H1 (cell line): Measurements from ENCODE around the gene TFAP2B. TPM values are rescaled to one million over a fixed set of nuclear protein-coding genes. Genes with fewer than 3 reads are reported as not detected.

ENCODE experiments used
- CTCF ChIA-PET: fragments of 300-600 bp; sonication (Branson Sonifier 250); formaldehyde crosslinking; loops from one replicate; lab custom pipeline; 2021; ENCODE audit not compliant: partially characterized antibody; lab: Charles Lee
- POLR2A ChIA-PET: fragments of 300-600 bp; sonication (Branson Sonifier 250); formaldehyde crosslinking; loops from one replicate; lab custom pipeline; 2021; ENCODE audit warnings: inconsistent platforms; ENCODE audit not compliant: partially characterized antibody; lab: Charles Lee
- DNase-seq, 2 experiments: peaks; one replicate each; pipeline versions ENCODE4 v3.0.0 to v3.0.0-alpha.2; 2010 to 2022; ENCODE audit warnings: low spot score in 2 of 2, low read depth in 1 of 2, mixed read lengths in 1 of 2
- FAIRE-seq: peaks from 2 replicates; lab custom pipeline; 2011; peaks lifted over from hg19 to GRCh38; lab: Jason Lieb, UNC
- H2AFZ ChIP-seq: 2 replicates; pipeline ENCODE4 v1.8.1; 2012; ENCODE audit warnings: low read length, inconsistent platforms
- H2AK5ac ChIP-seq: 2 replicates; pipeline ENCODE4 v1.6.1; 2013; ENCODE audit warnings: low read depth, low read length
- H2BK120ac ChIP-seq: replicated peaks from 2 replicates; pipeline ENCODE3; 2013; ENCODE audit warnings: low read depth, low read length, inconsistent platforms
- H2BK12ac ChIP-seq: 2 replicates; pipeline ENCODE4 v1.6.1; 2013; ENCODE audit warnings: low read depth, low read length
- H2BK15ac ChIP-seq: 2 replicates; pipeline ENCODE4 v1.6.1; 2013; ENCODE audit warnings: low read length
- H2BK20ac ChIP-seq: 2 replicates; pipeline ENCODE4 v1.6.1; 2013; ENCODE audit warnings: low read length
- H2BK5ac ChIP-seq: 2 replicates; pipeline ENCODE4 v1.6.1; 2013; ENCODE audit warnings: low read depth, low read length
- H3K14ac ChIP-seq: 2 replicates; pipeline ENCODE4 v1.6.1; 2013; ENCODE audit warnings: inconsistent platforms; ENCODE audit not compliant: insufficient read length
- H3K18ac ChIP-seq: 2 replicates; pipeline ENCODE4 v1.6.1; 2013; ENCODE audit warnings: low read length; ENCODE audit errors: extremely low read depth
- H3K23ac ChIP-seq: 2 replicates; pipeline ENCODE4 v1.6.1; 2013; ENCODE audit warnings: inconsistent platforms; ENCODE audit not compliant: insufficient read length
- H3K23me2 ChIP-seq: 2 replicates; pipeline ENCODE4 v1.6.1; 2013; ENCODE audit warnings: low read depth, low read length
- H3K27ac ChIP-seq: 2 replicates; pipeline ENCODE4 v1.6.1; 2011; ENCODE audit warnings: low read depth, low read length, inconsistent platforms
- H3K27me3 ChIP-seq, 4 experiments: replicated peaks in 1 of 4; 1 replicate in 1 of 4; 2 replicates in 3 of 4; pipeline versions ENCODE4 v1.6.1 to v1.8.1; 2011 to 2013; ENCODE audit warnings: low read length in 3 of 4, mild to moderate bottlenecking in 3 of 4, inconsistent platforms in 2 of 4, mixed read lengths in 2 of 4, moderate library complexity in 1 of 4; ENCODE audit not compliant: control insufficient read depth in 3 of 4, insufficient read depth in 3 of 4; ENCODE audit errors: extremely low read depth in 1 of 4
- H3K36me3 ChIP-seq, 4 experiments: 2 replicates each; pipeline versions ENCODE4 v1.6.1 to v1.8.1; 2011 to 2013; ENCODE audit warnings: mild to moderate bottlenecking in 4 of 4, low read length in 3 of 4, moderate library complexity in 2 of 4, control low read depth in 1 of 4, inconsistent platforms in 1 of 4; ENCODE audit not compliant: insufficient read depth in 4 of 4, control insufficient read depth in 2 of 4
- H3K4ac ChIP-seq: replicated peaks from 2 replicates; pipeline ENCODE3; 2013; ENCODE audit warnings: low read length, low read depth, mixed read lengths, inconsistent platforms; ENCODE audit not compliant: insufficient read length
- H3K4me1 ChIP-seq, 4 experiments: replicated peaks in 1 of 4; 1 replicate in 1 of 4; 2 replicates in 3 of 4; pipeline versions ENCODE4 v1.6.1 to v1.8.1; 2011 to 2013; ENCODE audit warnings: low read length in 3 of 4, inconsistent platforms in 2 of 4, mixed read lengths in 1 of 4; ENCODE audit not compliant: insufficient read depth in 4 of 4, control insufficient read depth in 3 of 4
- H3K4me2 ChIP-seq, 2 experiments: 2 replicates each; pipeline versions ENCODE4 v1.6.1 to v1.8.1; 2011 to 2013; ENCODE audit warnings: low read depth in 2 of 2, low read length in 2 of 2, control low read depth in 1 of 2, inconsistent platforms in 1 of 2, mild to moderate bottlenecking in 1 of 2; ENCODE audit not compliant: insufficient read depth in 1 of 2
- H3K4me3 ChIP-seq, 4 experiments: fragments of 200-600, 300-600 bp in 1 of 4; sonication (generic), shearing (Covaris generic), sonication (Bioruptor Twin) in 1 of 4; 2 replicates each; pipeline versions ENCODE4 v1.5.1 to v1.8.1; 2011 to 2016; ENCODE audit warnings: low read length in 4 of 4, low read depth in 3 of 4, control low read depth in 2 of 4, inconsistent platforms in 2 of 4, mild to moderate bottlenecking in 2 of 4, mixed read lengths in 1 of 4, moderate library complexity in 1 of 4; ENCODE audit not compliant: insufficient read depth in 2 of 4; ENCODE audit errors: extremely low read depth in 1 of 4
- H3K56ac ChIP-seq: replicated peaks from 2 replicates; pipeline ENCODE3; 2013; ENCODE audit warnings: low read depth, mild to moderate bottlenecking, mixed read lengths, low read length, inconsistent platforms; ENCODE audit not compliant: insufficient read length
- H3K79me1 ChIP-seq: 2 replicates; pipeline ENCODE4 v1.6.1; 2013; ENCODE audit warnings: low read depth, low read length, control low read depth
- H3K79me2 ChIP-seq, 2 experiments: 2 replicates each; pipeline versions ENCODE4 v1.6.1 to v1.8.1; 2012 to 2013; ENCODE audit warnings: low read length in 2 of 2, mild to moderate bottlenecking in 2 of 2, inconsistent platforms in 1 of 2; ENCODE audit not compliant: insufficient read depth in 2 of 2, control insufficient read depth in 1 of 2
- H3K9ac ChIP-seq, 4 experiments: replicated peaks in 1 of 4; 1 replicate in 1 of 4; 2 replicates in 3 of 4; pipeline versions ENCODE4 v1.6.1 to v1.8.1; 2011 to 2013; ENCODE audit warnings: low read depth in 3 of 4, low read length in 3 of 4, control low read depth in 2 of 4, mild to moderate bottlenecking in 2 of 4, moderate library complexity in 2 of 4, inconsistent platforms in 1 of 4; ENCODE audit errors: extremely low read depth in 1 of 4
- H3K9me3 ChIP-seq, 2 experiments: 2 replicates each; pipeline versions ENCODE4 v1.6.1 to v1.8.1; 2012 to 2013; ENCODE audit warnings: mild to moderate bottlenecking in 2 of 2, moderate library complexity in 2 of 2, control low read depth in 1 of 2, inconsistent platforms in 1 of 2, low read depth in 1 of 2, low read length in 1 of 2, mixed read lengths in 1 of 2; ENCODE audit not compliant: insufficient read depth in 2 of 2
- H4K20me1 ChIP-seq, 2 experiments: replicated peaks in 1 of 2; 2 replicates each; pipeline versions ENCODE3 to v1.8.1; 2011 to 2013; ENCODE audit warnings: inconsistent platforms in 2 of 2, low read length in 2 of 2, mild to moderate bottlenecking in 1 of 2; ENCODE audit not compliant: insufficient read depth in 2 of 2, control insufficient read depth in 1 of 2
- H4K5ac ChIP-seq: 2 replicates; pipeline ENCODE4 v1.6.1; 2013; ENCODE audit warnings: low read length, low read depth, mixed read lengths, inconsistent platforms; ENCODE audit not compliant: insufficient read length
- H4K8ac ChIP-seq: 2 replicates; pipeline ENCODE4 v1.8.0; 2013; ENCODE audit warnings: mild to moderate bottlenecking, moderate library complexity, low read length, inconsistent platforms; ENCODE audit not compliant: insufficient read depth; ENCODE audit errors: extremely low read depth
- H4K91ac ChIP-seq: replicated peaks from 2 replicates; pipeline ENCODE3; 2013; ENCODE audit warnings: low read length, mixed read lengths, inconsistent platforms; ENCODE audit not compliant: insufficient read length
- ATF3 ChIP-seq: IDR thresholded peaks from 2 replicates; pipeline ENCODE4 v1.6.1; 2011; ENCODE audit warnings: low read depth, mild to moderate bottlenecking, low read length; ENCODE audit not compliant: insufficient read depth
- CBX8 ChIP-seq: fragments of 300-800, 300-1000 bp; sonication (generic); IDR thresholded peaks from 2 replicates; pipeline ENCODE4 v1.7.1; 2016; ENCODE audit warnings: low read depth, low read length, borderline replicate concordance
- HDAC6 ChIP-seq: IDR thresholded peaks from one replicate; pipeline ENCODE4 v1.7.1; 2012; ENCODE audit warnings: low read depth, mild to moderate bottlenecking, inconsistent platforms, low read length, moderate library complexity
- JUN ChIP-seq: IDR thresholded peaks from 2 replicates; pipeline ENCODE4 v1.6.1; 2011; ENCODE audit warnings: low read depth, mild to moderate bottlenecking, improper control_type of control experiment, low read length
- KDM1A ChIP-seq: fragments of 200-600, 300-600 bp; sonication (generic); IDR thresholded peaks from 2 replicates; pipeline ENCODE4 v1.7.1; 2016; ENCODE audit warnings: mild to moderate bottlenecking, low read length, borderline replicate concordance
- MAFK ChIP-seq: IDR thresholded peaks from 2 replicates; pipeline ENCODE4 v1.6.1; 2012; ENCODE audit warnings: low read depth, mild to moderate bottlenecking, improper control_type of control experiment, low read length
- POLR2A ChIP-seq, 2 experiments: IDR thresholded peaks; 1 replicate in 1 of 2; 2 replicates in 1 of 2; pipeline ENCODE4 v1.6.1; 2011; ENCODE audit warnings: low read depth in 2 of 2, low read length in 2 of 2, mild to moderate bottlenecking in 2 of 2; ENCODE audit errors: control extremely low read depth in 1 of 2
- RNF2 ChIP-seq: fragments of 200-900, 300-1000 bp; sonication (generic); IDR thresholded peaks from 2 replicates; pipeline ENCODE4 v1.7.1; 2016; ENCODE audit warnings: borderline replicate concordance, low read depth, mild to moderate bottlenecking, antibody characterized with exemption, low read length; ENCODE audit not compliant: poor library complexity, severe bottlenecking; ENCODE audit errors: missing control alignments
- SIN3A ChIP-seq, 2 experiments: IDR thresholded peaks in 1 of 2; conservative IDR thresholded peaks in 1 of 2; 2 replicates each; pipeline ENCODE4 v1.6.1; 2011 to 2012; ENCODE audit warnings: low read length in 2 of 2, improper control_type of control experiment in 1 of 2, low read depth in 1 of 2, mild to moderate bottlenecking in 1 of 2
- SUZ12 ChIP-seq: fragments of 200-600 bp; sonication (generic); IDR thresholded peaks from 2 replicates; pipeline ENCODE4 v1.6.1; 2012; ENCODE audit warnings: mild to moderate bottlenecking, inconsistent platforms, low read length, moderate library complexity, mixed read lengths
- WGBS, 2 experiments: shearing (Covaris generic) in 1 of 2; methylation state at CpG; one replicate each; pipeline versions ENCODE4 v1.1.6 to v1.1.7; 2013 to 2015; ENCODE audit warnings: low lambda C conversion rate in 2 of 2, mixed read lengths in 2 of 2, inconsistent platforms in 1 of 2, low coverage in 1 of 2, missing lambda C conversion rate in 1 of 2; ENCODE audit not compliant: insufficient replicate concordance in 2 of 2, insufficient coverage in 1 of 2, insufficient read length in 1 of 2; ENCODE audit errors: extremely low coverage in 1 of 2, missing lambda C conversion rate in 1 of 2; 5-methylcytosine and 5-hydroxymethylcytosine counted together
- polyA plus RNA-seq, 7 experiments: library from polyadenylated mRNA; depleted of rRNA in 3 of 7; stranded (reverse) in 5 of 7; unstranded in 2 of 7; fragments of >200 nt in 5 of 7; fragments of 200-250 nt in 2 of 7; gene quantifications; 1 replicate in 5 of 7; 2 replicates in 1 of 7; 4 replicates in 1 of 7; pipeline versions ENCODE4 v1.2.1 to v1.2.3, GENCODE V29; 2011 to 2013; ENCODE audit warnings: missing spikeins in 2 of 7, mixed read lengths in 2 of 7
- total RNA-seq: library from RNA; stranded (reverse); fragmentation: NEBNext Ultra II Directional; extraction: Animal tissue kit (Norgen Biotek cat#: 25700); gene quantifications from 2 replicates; pipeline ENCODE4 v1.2.1, GENCODE V29; 2021
- TF ChIP-seq, protein P1 (sequence below): IDR thresholded peaks from 2 replicates; pipeline ENCODE4 v1.6.1; 2012; ENCODE audit warnings: inconsistent platforms

The TFAP2B gene
- total and polyA plus RNA-seq, 2 of the 8 experiments (the other 6 are each of a cell fraction or from before 2014, with no cell fraction given): not detected

DNA sequence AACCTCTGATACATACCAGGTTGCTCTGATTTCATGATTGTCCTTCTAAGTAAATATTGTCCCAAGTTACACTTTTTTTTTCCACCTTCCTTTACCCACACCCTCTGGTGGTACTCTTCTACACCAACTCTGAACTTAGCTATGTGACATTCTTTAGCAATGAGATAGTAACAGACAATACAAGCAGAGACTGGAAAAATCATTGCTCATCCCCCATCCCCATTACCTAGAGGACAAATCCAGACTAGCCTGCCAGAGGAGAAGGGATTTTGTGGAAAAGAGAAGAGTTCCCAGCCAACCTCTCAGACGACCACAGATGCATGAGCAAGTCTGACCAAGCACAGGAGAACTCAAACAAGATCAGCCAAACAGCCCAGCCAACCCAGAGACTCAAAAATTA is 32.8 kb upstream of the TFAP2B start:
- Histone ChIP-seq H3K9ac (no peak overlapping the region), H3K23me2 (no peaks in the 10 kb centered on the region; the same call in 1 of the 2 replicates)
- TF ChIP-seq HDAC6: no peak
- TF ChIP-seq CBX8: no peak
- no peak for TF ChIP-seq SUZ12
- no peak for TF ChIP-seq JUN
- TF ChIP-seq ATF3: no peak
- TF ChIP-seq POLR2A (IDR thresholded peaks at IDR 0.05; ENCODE audit: control extremely low read depth in 1 of 2, low read depth in 2 of 2, low read length in 2 of 2): no peak
- TF ChIP-seq, protein P1, sequence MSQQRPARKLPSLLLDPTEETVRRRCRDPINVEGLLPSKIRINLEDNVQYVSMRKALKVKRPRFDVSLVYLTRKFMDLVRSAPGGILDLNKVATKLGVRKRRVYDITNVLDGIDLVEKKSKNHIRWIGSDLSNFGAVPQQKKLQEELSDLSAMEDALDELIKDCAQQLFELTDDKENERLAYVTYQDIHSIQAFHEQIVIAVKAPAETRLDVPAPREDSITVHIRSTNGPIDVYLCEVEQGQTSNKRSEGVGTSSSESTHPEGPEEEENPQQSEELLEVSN: no peak
- no peak for TF ChIP-seq KDM1A
- TF ChIP-seq SIN3A (conservative IDR thresholded peaks at IDR 0.05 in 1 of 2, IDR thresholded peaks at IDR 0.05 in 1 of 2; ENCODE audit: low read depth in 1 of 2, low read length in 2 of 2): no peak
- TF ChIP-seq MAFK: no peak
- TF ChIP-seq RNF2: no peak
- TF ChIP-seq, all 59 proteins: peak for 0
- H2BK5ac ChIP-seq: no peak overlapping the region
- H3K79me2 ChIP-seq: no peaks in the 10 kb centered on the region
- H3K27me3 ChIP-seq: no peaks in the 10 kb centered on the region
- H3K14ac ChIP-seq: no peak overlapping the region
- DNase-seq (no peak), FAIRE-seq (no peak)
- H4K8ac ChIP-seq: no peak overlapping the region
- no peak overlapping the region for H2BK120ac ChIP-seq
- H3K79me1 ChIP-seq: no peaks in the 10 kb centered on the region
- no peak overlapping the region for H2AFZ ChIP-seq
- H2AK5ac ChIP-seq: no peak overlapping the region
- no peak overlapping the region for H3K4me3 ChIP-seq
- no peaks in the 10 kb centered on the region for H3K36me3 ChIP-seq
- ChIA-PET POLR2A (no interaction called here), CTCF (no interaction called here)
- no peak overlapping the region for H4K5ac ChIP-seq
- no peaks in the 10 kb centered on the region for H3K4me1 ChIP-seq
- H4K91ac ChIP-seq: no peak overlapping the region
- no peak overlapping the region for H2BK12ac ChIP-seq
- H3K27ac ChIP-seq: no peak overlapping the region
- no peak overlapping the region for H3K4ac ChIP-seq
- H3K56ac ChIP-seq: no peak overlapping the region
- WGBS, 2 experiments: 80% methylated on average over 1 of the region's 1 CpG; no CpG with 5 or more reads in 1 of the 2 experiments
- H4K20me1 ChIP-seq: no peaks in the 10 kb centered on the region
- no peak overlapping the region for H2BK20ac ChIP-seq
- no peak overlapping the region for H2BK15ac ChIP-seq
- no peak overlapping the region for H3K23ac ChIP-seq
- H3K4me2 ChIP-seq: no peak overlapping the region
- no peak overlapping the region for H3K18ac ChIP-seq
- H3K9me3 ChIP-seq: no peaks in the 10 kb centered on the region
